SIG-M5 treated with dmso at 0.1 percent for 504 hours (cell line): ENCODE measurements around the gene TRPM1.
"Not testable (repeated sequence)": the region's sequence is repeated elsewhere in the genome, so short reads cannot be mapped to it uniquely, and the experiment has no call there.

Source experiments
- DNase-seq: peaks from one replicate; lab custom pipeline; 2025; ENCODE audit not compliant: unreplicated experiment; lab: John Stamatoyannopoulos, UW

TRPM1 gene

DNA sequence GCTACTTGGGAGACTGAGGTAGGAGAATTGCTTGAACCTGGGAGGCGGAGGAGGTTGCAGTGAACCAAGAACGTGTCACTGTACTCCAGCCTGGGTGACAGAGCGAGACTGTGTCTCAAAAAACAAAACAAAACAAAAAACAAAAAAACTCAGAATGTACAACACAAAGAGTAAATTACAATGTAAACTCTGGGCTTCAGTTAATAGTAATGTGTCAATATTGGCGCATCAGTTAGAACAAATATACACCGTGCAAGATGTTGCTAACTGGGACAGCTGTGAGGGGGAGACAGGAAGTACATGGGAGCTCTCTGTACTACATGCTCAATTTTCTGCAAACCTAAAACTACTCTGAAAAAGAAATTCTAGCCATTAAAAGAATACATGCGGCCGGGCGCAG, 23.5 kb upstream of the TRPM1 start:
- no peak for DNase-seq

- DNase-seq = no peak
Measured at GRCh38 chr15:31116423-31117030, 15.0 kb upstream of the TRPM1 start.

DNA sequence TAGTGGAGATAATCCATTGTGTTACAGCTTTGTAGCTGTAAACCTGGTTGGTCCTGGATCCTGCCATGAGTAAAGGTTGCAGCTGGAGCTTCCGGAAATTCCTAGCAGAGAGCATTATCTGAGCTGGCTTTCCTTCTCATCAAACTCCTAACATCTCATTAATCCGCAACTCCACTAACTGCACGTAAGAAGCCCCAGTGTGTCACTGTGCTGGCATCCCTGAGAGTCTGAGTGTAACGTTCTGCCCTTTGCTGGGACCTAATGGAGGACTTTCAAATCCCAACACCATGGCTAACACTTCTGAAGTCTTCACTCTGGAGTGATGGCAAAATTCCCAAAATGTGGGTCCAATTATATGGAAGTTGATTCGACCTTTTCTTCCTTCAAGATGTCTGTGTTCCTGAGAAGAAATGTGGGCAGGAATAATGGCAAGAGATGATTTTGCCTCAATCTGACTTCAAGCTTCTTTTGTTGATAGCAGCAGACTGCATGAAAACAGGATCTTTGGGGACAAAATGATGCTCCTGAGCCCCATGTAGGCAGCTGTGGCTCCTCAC, 9.6 kb upstream of the TRPM1 start:
- no peak for DNase-seq

DNA sequence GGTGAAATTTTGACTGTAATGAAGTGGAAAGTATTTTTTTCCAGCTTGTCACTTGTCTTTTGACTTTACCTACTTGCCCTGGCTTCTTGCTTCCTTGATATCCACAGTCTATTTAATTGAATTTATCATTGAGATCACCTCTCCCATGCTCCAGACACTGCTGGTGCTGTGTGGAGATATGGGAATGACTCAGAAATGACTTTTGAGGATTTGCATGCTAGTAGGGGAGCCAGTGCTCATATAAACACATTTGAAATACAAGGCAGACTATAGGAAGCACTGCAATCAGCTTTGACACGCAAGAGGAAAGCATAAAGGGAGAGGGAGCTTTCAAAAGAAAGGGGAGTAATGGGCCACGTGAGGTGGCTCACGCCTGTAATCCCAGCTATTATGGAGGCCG, 7.3 kb upstream of the TRPM1 start:
- no peak for DNase-seq

- peak; percentile 91 for DNase-seq
Measured at GRCh38 chr15:31106495-31107300, 5.2 kb upstream of the TRPM1 start.

GRCh38 chr15:31104003-31104402, 2.5 kb upstream of the TRPM1 start:
- DNase-seq = no peak

DNA sequence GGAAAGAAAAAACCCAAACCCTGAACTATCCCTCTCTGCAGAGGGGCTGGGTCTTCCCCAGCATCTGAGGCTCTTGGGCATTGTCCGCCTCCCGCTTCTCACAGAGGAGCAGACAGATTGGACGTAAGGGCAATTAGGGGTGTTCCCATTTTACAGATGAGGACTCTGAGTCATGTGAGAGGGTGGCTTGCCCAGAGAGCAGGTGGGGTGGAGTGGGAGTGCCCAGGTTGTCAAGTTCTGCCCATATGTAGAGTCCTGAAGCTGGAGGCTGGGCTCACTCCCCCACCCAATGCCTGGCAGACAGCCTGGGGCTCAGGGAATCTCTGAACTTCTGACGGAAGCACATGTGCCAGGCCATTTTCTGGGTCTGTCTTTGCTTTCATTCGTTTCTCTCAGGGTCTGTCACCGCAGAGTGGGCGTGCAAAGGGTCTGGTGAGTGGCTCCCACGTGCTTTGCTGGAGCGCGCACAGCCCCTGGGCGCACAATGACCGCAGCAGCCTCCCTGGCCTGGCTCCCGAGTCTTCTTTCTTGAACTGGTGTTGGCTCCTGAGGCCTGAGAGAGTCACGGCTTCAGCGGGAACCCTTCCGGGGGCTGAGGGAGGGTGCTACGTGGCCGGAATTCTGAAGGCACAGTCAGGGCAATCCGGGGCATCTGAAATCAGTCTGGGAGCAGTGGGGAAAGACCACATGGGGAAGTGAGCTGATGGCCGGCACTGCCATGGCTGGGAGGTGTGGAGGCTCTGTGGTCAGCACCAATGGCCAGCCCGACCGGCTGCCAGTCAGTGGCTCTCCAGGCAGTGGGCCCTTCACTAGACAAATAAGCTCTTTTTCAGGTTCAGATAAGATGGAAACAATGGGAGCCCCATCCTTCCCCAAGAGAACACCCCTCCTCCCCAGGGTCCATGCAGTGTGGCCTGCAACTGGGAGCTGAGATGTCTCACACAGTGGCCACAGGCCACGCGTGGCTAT, 1.1 kb upstream of the TRPM1 start:
- DNase-seq = no peak

DNA sequence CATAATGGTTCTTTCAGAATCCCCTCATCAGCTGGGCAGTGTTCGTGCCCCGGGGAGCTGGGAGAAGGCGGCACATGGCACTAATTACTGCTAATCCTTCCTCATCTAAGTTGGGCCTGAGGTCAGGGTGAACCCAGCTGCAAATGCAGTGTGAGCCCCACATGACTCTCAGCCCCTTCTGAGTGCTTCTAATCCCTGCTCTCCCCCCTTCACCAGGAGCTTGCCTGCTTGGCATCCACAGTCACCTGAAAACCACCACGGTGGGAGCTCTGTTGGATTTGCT, 455 bp upstream of the TRPM1 start:
- no peak for DNase-seq

- DNase-seq = no peak
Measured at GRCh38 chr15:31100738-31101137, 787 bp downstream of the TRPM1 start.

GRCh38 chr15:31098953-31099740, 2.4 kb downstream of the TRPM1 start:
- no peak for DNase-seq

GRCh38 chr15:31098491-31098917, 3.0 kb downstream of the TRPM1 start:
- DNase-seq = no peak

- DNase-seq = no peak
Measured at GRCh38 chr15:31096563-31096962, 5.0 kb downstream of the TRPM1 start.

GRCh38 chr15:31091481-31091880, 10.0 kb downstream of the TRPM1 start:
- no peak for DNase-seq

DNA sequence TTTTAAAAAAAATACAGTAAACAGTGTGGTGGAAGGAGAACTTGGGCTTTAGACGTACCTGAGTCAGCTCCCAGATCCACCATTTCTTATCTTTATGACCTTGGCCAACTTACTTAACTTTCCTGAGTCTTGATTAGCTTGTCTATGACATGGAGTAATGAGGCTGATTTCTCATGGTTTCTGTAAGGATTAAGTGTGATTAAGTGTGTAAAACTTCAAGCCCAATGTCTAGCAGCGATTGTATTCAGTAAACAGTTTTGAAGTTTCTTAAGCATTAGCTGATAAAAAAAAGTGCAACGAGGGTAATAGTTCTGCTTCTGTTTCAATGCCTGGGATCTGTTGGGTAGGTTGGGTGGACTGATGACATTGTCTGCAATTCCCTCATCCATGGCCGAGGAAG, 10.8 kb downstream of the TRPM1 start:
- no peak for DNase-seq

GRCh38 chr15:31089368-31090047, 12.0 kb downstream of the TRPM1 start:
- no peak for DNase-seq

DNA sequence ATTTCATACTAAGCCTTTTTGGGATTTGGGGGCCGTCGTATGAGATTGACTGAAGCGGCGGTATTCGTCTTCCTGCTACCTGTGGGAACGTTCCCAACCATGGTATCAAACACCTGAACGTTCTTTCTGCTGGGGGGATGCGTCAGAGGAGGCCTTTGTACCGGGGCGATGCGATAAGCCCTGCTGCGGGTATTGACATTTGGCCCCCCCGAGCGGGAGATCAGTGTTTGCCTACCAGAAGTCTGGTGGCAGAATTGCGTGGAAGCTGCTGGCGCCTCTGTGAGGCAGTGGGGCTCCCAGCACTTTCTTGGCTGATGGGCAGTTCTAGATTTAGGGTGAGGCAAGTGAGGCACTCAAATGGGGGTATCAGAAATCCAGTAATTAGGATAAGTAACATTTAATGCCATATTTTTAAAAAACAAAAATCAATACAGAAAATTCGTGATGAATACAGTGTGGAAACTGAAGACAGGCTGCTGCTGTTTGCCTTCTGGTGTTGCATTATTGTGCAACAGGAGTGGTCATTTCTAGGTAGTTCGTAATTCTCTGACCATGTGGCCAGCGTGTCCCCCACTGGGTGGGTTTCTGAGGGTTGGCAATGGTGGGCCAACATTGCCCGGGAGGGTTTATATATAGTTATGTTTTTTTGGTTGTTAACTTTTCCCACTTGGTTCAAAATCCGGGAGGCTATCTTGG, 12.7 kb downstream of the TRPM1 start:
- DNase-seq = no peak

GRCh38 chr15:31088041-31088440, 13.5 kb downstream of the TRPM1 start:
- not testable (repeated sequence) for DNase-seq

GRCh38 chr15:31086344-31086743, 15.2 kb downstream of the TRPM1 start:
- no peak for DNase-seq

GRCh38 chr15:31085359-31085758, 16.2 kb downstream of the TRPM1 start:
- DNase-seq = no peak

DNA sequence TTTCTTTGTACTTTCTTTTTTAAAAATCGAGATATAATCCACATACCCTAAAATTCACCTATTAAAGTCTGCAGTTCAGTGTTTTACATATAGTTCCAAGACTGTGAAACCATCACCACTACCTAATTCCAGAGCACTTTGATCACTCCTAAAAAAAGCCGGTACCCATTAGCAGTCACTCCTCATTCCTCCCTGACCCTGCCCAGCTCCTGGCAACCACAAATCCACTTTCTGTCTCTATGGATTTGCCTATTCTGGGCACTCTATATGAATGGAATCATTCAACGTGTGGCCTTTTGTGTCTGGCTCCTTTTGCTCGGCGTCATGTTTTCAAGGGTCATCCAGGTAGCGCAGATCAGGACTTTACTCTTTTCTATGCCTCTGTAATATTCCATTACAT, 17.3 kb downstream of the TRPM1 start:
- DNase-seq = no peak
